Neuron (in vitro differentiated cells): Measurements from ENCODE around the gene MYF6.

Experiments
- H2AFZ ChIP-seq: one replicate; pipeline ENCODE4 v1.6.1; 2013; ENCODE audit warnings: low read depth, mild to moderate bottlenecking, inconsistent platforms, low read length, moderate library complexity
- H3K27me3 ChIP-seq: one replicate; pipeline ENCODE4 v1.6.1; 2013; ENCODE audit warnings: low read length; ENCODE audit not compliant: insufficient read depth
- H3K36me3 ChIP-seq: one replicate; pipeline ENCODE4 v1.6.1; 2013; ENCODE audit warnings: low read length; ENCODE audit not compliant: insufficient read depth
- H3K4me1 ChIP-seq: one replicate; pipeline ENCODE4 v1.6.1; 2013; ENCODE audit warnings: low read length; ENCODE audit not compliant: insufficient read depth
- H3K4me3 ChIP-seq: 2 replicates; pipeline ENCODE4 v1.5.1; 2013; ENCODE audit warnings: mild to moderate bottlenecking, low read length, moderate library complexity
- H3K9me3 ChIP-seq: one replicate; pipeline ENCODE4 v1.6.1; 2013; ENCODE audit warnings: low read length

MYF6 gene

GRCh38 chr12:80710727-80711449, 3.5 kb downstream of the MYF6 start:
- Histone ChIP-seq H3K4me3 (no peak overlapping the region), H3K9me3 (peaks cover 3% of the 10 kb centered on the region), H3K4me1 (no peaks in the 10 kb centered on the region), H3K36me3 (no peaks in the 10 kb centered on the region), H2AFZ (no peak overlapping the region), H3K27me3 (no peaks in the 10 kb centered on the region)

- peaks cover 3% of the 10 kb centered on the region for H3K9me3 ChIP-seq
- H3K36me3 ChIP-seq, result no peaks in the 10 kb centered on the region
- no peak overlapping the region for H3K4me3 ChIP-seq
- no peaks in the 10 kb centered on the region for H3K27me3 ChIP-seq
- H3K4me1 ChIP-seq, result no peaks in the 10 kb centered on the region
- no peak overlapping the region for H2AFZ ChIP-seq
Observed at GRCh38 chr12:80711866-80712265, 4.4 kb downstream of the MYF6 start.

- no peaks in the 10 kb centered on the region for H3K4me1 ChIP-seq
- peaks cover 3% of the 10 kb centered on the region for H3K9me3 ChIP-seq
- H2AFZ ChIP-seq, result no peak overlapping the region
- no peaks in the 10 kb centered on the region for H3K27me3 ChIP-seq
- no peaks in the 10 kb centered on the region for H3K36me3 ChIP-seq
- no peak overlapping the region for H3K4me3 ChIP-seq
Observed at GRCh38 chr12:80712866-80713265, 5.4 kb downstream of the MYF6 start.

- no peaks in the 10 kb centered on the region for H3K27me3 ChIP-seq
Observed at GRCh38 chr12:80713419-80713818, 6.0 kb downstream of the MYF6 start.

GRCh38 chr12:80714055-80714454, 6.6 kb downstream of the MYF6 start:
- no peak overlapping the region for H2AFZ ChIP-seq
- no peaks in the 10 kb centered on the region for H3K27me3 ChIP-seq
- no peaks in the 10 kb centered on the region for H3K4me1 ChIP-seq
- H3K9me3 ChIP-seq, result no peaks in the 10 kb centered on the region
- no peaks in the 10 kb centered on the region for H3K36me3 ChIP-seq
- no peak overlapping the region for H3K4me3 ChIP-seq

More at GRCh38 chr12:80713419-80713818, 6.0 kb downstream of the MYF6 start:
- Histone ChIP-seq H3K4me1 (no peaks in the 10 kb centered on the region), H3K9me3 (peaks cover 3% of the 10 kb centered on the region), H3K4me3 (no peak overlapping the region), H2AFZ (no peak overlapping the region), H3K36me3 (no peaks in the 10 kb centered on the region)

- Histone ChIP-seq H3K9me3 (no peaks in the 10 kb centered on the region), H3K4me3 (no peak overlapping the region), H2AFZ (no peak overlapping the region), H3K27me3 (no peaks in the 10 kb centered on the region), H3K36me3 (no peaks in the 10 kb centered on the region), H3K4me1 (no peaks in the 10 kb centered on the region)
Observed at GRCh38 chr12:80714846-80715245, 7.4 kb downstream of the MYF6 start.

GRCh38 chr12:80715713-80716249, 8.3 kb downstream of the MYF6 start:
- no peaks in the 10 kb centered on the region for H3K36me3 ChIP-seq
- no peaks in the 10 kb centered on the region for H3K9me3 ChIP-seq
- no peaks in the 10 kb centered on the region for H3K27me3 ChIP-seq
- no peak overlapping the region for H3K4me3 ChIP-seq
- no peaks in the 10 kb centered on the region for H3K4me1 ChIP-seq
- no peak overlapping the region for H2AFZ ChIP-seq

- Histone ChIP-seq H3K36me3 (no peaks in the 10 kb centered on the region), H3K27me3 (no peaks in the 10 kb centered on the region), H3K4me1 (no peaks in the 10 kb centered on the region), H3K4me3 (no peak within 1 kb of the TSS), H3K9me3 (no peaks in the 10 kb centered on the region), H2AFZ (no peak within 1 kb of the TSS)
Observed at GRCh38 chr12:80716696-80717469, 9.4 kb downstream of the MYF6 start, which contains the start of gene MYF5. Gene MYF5, plus strand, starts transcription at chr12:80716912. Its CDS starts 152 bp downstream, at chr12:80717064.

- no peak overlapping the region for H3K4me3 ChIP-seq
- H3K9me3 ChIP-seq, result no peaks in the 10 kb centered on the region
- no peaks in the 10 kb centered on the region for H3K4me1 ChIP-seq
- H3K27me3 ChIP-seq, result no peaks in the 10 kb centered on the region
- no peaks in the 10 kb centered on the region for H3K36me3 ChIP-seq
- H2AFZ ChIP-seq, result no peak overlapping the region
Observed at GRCh38 chr12:80717856-80718255, 10.4 kb downstream of the MYF6 start.

GRCh38 chr12:80720516-80720915, 13.1 kb downstream of the MYF6 start:
- H3K4me3 ChIP-seq, result no peak overlapping the region
- no peaks in the 10 kb centered on the region for H3K27me3 ChIP-seq
- no peaks in the 10 kb centered on the region for H3K4me1 ChIP-seq
- no peaks in the 10 kb centered on the region for H3K9me3 ChIP-seq
- H2AFZ ChIP-seq, result no peak overlapping the region
- H3K36me3 ChIP-seq, result no peaks in the 10 kb centered on the region

GRCh38 chr12:80721326-80721725, 13.9 kb downstream of the MYF6 start:
- Histone ChIP-seq H3K27me3 (no peaks in the 10 kb centered on the region), H2AFZ (no peak overlapping the region), H3K36me3 (no peaks in the 10 kb centered on the region)

GRCh38 chr12:80745851-80746505, 38.5 kb downstream of the MYF6 start:
- no peaks in the 10 kb centered on the region for H3K9me3 ChIP-seq
- H3K27me3 ChIP-seq, result no peaks in the 10 kb centered on the region
- peaks cover 17% of the 10 kb centered on the region for H3K4me1 ChIP-seq
- no peak overlapping the region for H2AFZ ChIP-seq
- H3K36me3 ChIP-seq, result no peaks in the 10 kb centered on the region
- no peak overlapping the region for H3K4me3 ChIP-seq

More at GRCh38 chr12:80721326-80721725, 13.9 kb downstream of the MYF6 start:
- Histone ChIP-seq H3K4me1 (no peaks in the 10 kb centered on the region), H3K9me3 (no peaks in the 10 kb centered on the region), H3K4me3 (no peak overlapping the region)

- peaks cover 17% of the 10 kb centered on the region for H3K4me1 ChIP-seq
- no peak overlapping the region for H3K4me3 ChIP-seq
- H3K36me3 ChIP-seq, result no peaks in the 10 kb centered on the region
- no peaks in the 10 kb centered on the region for H3K9me3 ChIP-seq
- no peaks in the 10 kb centered on the region for H3K27me3 ChIP-seq
- peak overlapping the region; percentile 77 for H2AFZ ChIP-seq
Observed at GRCh38 chr12:80747800-80748199, 40.4 kb downstream of the MYF6 start.
